Measurements from ENCODE around the gene SYTL5. TPM values are rescaled to one million over a fixed set of nuclear protein-coding genes. Genes with fewer than 3 reads are reported as not detected.

Gene SYTL5
- total and polyA plus RNA-seq, 12 donors, result 1.8 to 38.1 (median 11.8) TPM

- intact Hi-C loops (cut with DNase I), result no loop called here
- H3K36me3 ChIP-seq (replicated peaks in 1 of 2), result no peaks in the 10 kb centered on the region
- peaks cover 0 to 5% (median 0%) of the 10 kb centered on the region in 3 donors for H3K9me3 ChIP-seq (replicated peaks in 1 of 3)
- H3K27me3 ChIP-seq, result no peaks in the 10 kb centered on the region
- H3K4me1 ChIP-seq (replicated peaks in 1 of 2), result peaks cover under 1 to 3% of the 10 kb centered on the region in 2 donors
- H3K4me3 ChIP-seq, result no peak overlapping the region
- no peak overlapping the region for H3K27ac ChIP-seq
- 67 to 90% (median 82%) methylated on average over 2 of the region's 2 CpGs for WGBS, 4 donors
- TF ChIP-seq CTCF (IDR thresholded peaks at IDR 0.05), result no peak
- DNase-seq, result no peak
These were observed 60.6 kb downstream of the SYTL5 start for GRCh38 chrX:38066934-38067333.

- H3K4me3 ChIP-seq, result no peak overlapping the region
- no peaks in the 10 kb centered on the region for H3K36me3 ChIP-seq (replicated peaks in 1 of 2)
- intact Hi-C loops (cut with DNase I), result no loop called here
- peaks cover 6% of the 10 kb centered on the region for H3K27me3 ChIP-seq
- no peaks in the 10 kb centered on the region for H3K4me1 ChIP-seq (replicated peaks in 1 of 2)
- no peak overlapping the region for H3K27ac ChIP-seq
- DNase-seq, result no peak
- H3K9me3 ChIP-seq (replicated peaks in 1 of 3), result peaks cover 0 to 5% (median 0%) of the 10 kb centered on the region in 3 donors
- TF ChIP-seq POLR2A (IDR thresholded peaks at IDR 0.05) (no peak), CTCF (IDR thresholded peaks at IDR 0.05) (no peak)
- WGBS, 4 donors, result 79 to 100% (median 92%) methylated on average over 3 of the region's 3 CpGs
These were observed 62.9 kb downstream of the SYTL5 start for GRCh38 chrX:38069273-38069672.

DNA sequence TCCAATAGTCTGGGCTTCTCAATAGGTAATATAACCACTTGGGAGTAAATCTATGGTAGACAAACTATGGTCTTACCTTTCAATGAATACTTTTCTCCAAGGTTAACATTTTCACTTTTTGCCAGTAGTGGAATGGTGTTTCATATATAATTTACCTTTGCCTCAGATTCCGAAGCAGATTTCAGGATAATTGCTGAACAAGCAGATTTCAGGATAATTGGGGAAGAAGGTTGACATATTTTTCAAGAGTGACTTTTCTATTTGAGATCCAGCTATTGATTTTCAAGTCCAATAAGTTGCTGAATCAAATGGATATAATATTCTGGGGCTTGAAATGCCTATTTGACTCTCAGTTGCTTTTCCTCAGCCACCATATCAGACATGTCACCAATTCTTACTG lies 63.6 kb downstream of the SYTL5 start:
- no peaks in the 10 kb centered on the region for H3K4me1 ChIP-seq (replicated peaks in 1 of 2)
- peaks cover 0 to 5% (median 0%) of the 10 kb centered on the region in 3 donors for H3K9me3 ChIP-seq (replicated peaks in 1 of 3)
- no peak overlapping the region for H3K27ac ChIP-seq
- H3K27me3 ChIP-seq, result peaks cover 6% of the 10 kb centered on the region
- no peak for DNase-seq
- WGBS, 4 donors, result 71 to 100% (median 82%) methylated on average over 1 of the region's 1 CpG
- TF ChIP-seq POLR2A (IDR thresholded peaks at IDR 0.05) (no peak), CTCF (IDR thresholded peaks at IDR 0.05) (no peak)
- H3K4me3 ChIP-seq, result no peak overlapping the region
- H3K36me3 ChIP-seq (replicated peaks in 1 of 2), result no peaks in the 10 kb centered on the region
- intact Hi-C loops (cut with DNase I), result no loop called here

GRCh38 chrX:38079463-38079862 lies 73.1 kb downstream of the SYTL5 start:
- DNase-seq, result no peak
- Histone ChIP-seq H3K27ac (no peak overlapping the region), H3K4me3 (no peak overlapping the region), H3K4me1 (replicated peaks in 1 of 2) (no peaks in the 10 kb centered on the region), H3K36me3 (replicated peaks in 1 of 2) (no peaks in the 10 kb centered on the region), H3K27me3 (no peaks in the 10 kb centered on the region), H3K9me3 (replicated peaks in 1 of 3) (no peaks in the 10 kb centered on the region)
- intact Hi-C loops (cut with DNase I), result no loop called here
- TF ChIP-seq CTCF (IDR thresholded peaks at IDR 0.05) (no peak), POLR2A (IDR thresholded peaks at IDR 0.05) (no peak)

All from adrenal gland (tissue), 12 donors.